SK-N-SH (cell line): ENCODE data around the gene SOX9. TPM values are rescaled to one million over a fixed set of nuclear protein-coding genes. Genes with fewer than 3 reads are reported as not detected.

Experiments used
- CTCF ChIA-PET: fragments of 300-600, 350-600 bp; formaldehyde crosslinking; extraction: SDS; loops from one replicate; lab custom pipeline; 2021; lab: Yijun Ruan, JAX
- POLR2A ChIA-PET: fragments of 350-600 bp; sonication (Branson Sonifier 250); formaldehyde crosslinking; extraction: SDS; loops from one replicate; lab custom pipeline; 2020; ENCODE audit warnings: antibody characterized with exemption, inconsistent platforms; lab: Yijun Ruan, JAX
- DNase-seq: peaks from one replicate; pipeline ENCODE4 v3.0.0; 2012
- H2AFZ ChIP-seq: fragments of 200-600 bp; sonication (generic); 2 replicates; pipeline ENCODE4 v1.8.1; 2016; ENCODE audit warnings: antibody characterized with exemption, mild to moderate bottlenecking, low read depth
- H3F3A ChIP-seq: fragments of 200-600 bp; sonication (generic); replicated peaks from 2 replicates; pipeline ENCODE3; 2016; ENCODE audit warnings: antibody characterized with exemption, mild to moderate bottlenecking; ENCODE audit not compliant: insufficient read depth
- H3K27ac ChIP-seq, 2 experiments: fragments of 200-500 bp in 1 of 2; fragments of 200-600 bp in 1 of 2; sonication (Bioruptor generic) in 1 of 2; sonication (generic), shearing (Covaris generic) in 1 of 2; 2 replicates each; pipeline versions ENCODE4 v1.5.1 to v1.6.1; 2014 to 2016; ENCODE audit warnings: low read depth in 2 of 2, inconsistent platforms in 1 of 2, low read length in 1 of 2, mild to moderate bottlenecking in 1 of 2, mixed read lengths in 1 of 2
- H3K27me3 ChIP-seq: fragments of 200-600 bp; sonication (generic), shearing (Covaris generic); 2 replicates; pipeline ENCODE4 v1.6.1; 2016; ENCODE audit warnings: mixed run types; ENCODE audit not compliant: insufficient read depth
- H3K36me3 ChIP-seq, 2 experiments: fragments of 200-500 bp in 1 of 2; fragments of 200-600 bp in 1 of 2; sonication (Bioruptor generic) in 1 of 2; sonication (generic) in 1 of 2; replicated peaks in 1 of 2; 2 replicates each; pipeline versions ENCODE3 to v1.5.1; 2014 to 2016; ENCODE audit warnings: low read length in 1 of 2, mild to moderate bottlenecking in 1 of 2; ENCODE audit not compliant: insufficient read depth in 2 of 2, control insufficient read depth in 1 of 2
- H3K4me1 ChIP-seq, 2 experiments: fragments of 200-500 bp in 1 of 2; fragments of 200-600 bp in 1 of 2; sonication (Bioruptor generic) in 1 of 2; sonication (generic), shearing (Covaris generic) in 1 of 2; 2 replicates each; pipeline versions ENCODE4 v1.5.1 to v1.6.1; 2014 to 2016; ENCODE audit warnings: low read depth in 1 of 2, low read length in 1 of 2, mixed run types in 1 of 2; ENCODE audit not compliant: insufficient read depth in 2 of 2, control insufficient read depth in 1 of 2
- H3K4me2 ChIP-seq: fragments of 200-600 bp; sonication (generic), shearing (Covaris generic); 2 replicates; pipeline ENCODE4 v1.6.1; 2017; ENCODE audit warnings: mixed run types
- H3K4me3 ChIP-seq, 2 experiments: fragments of 200-500 bp in 1 of 2; fragments of 200-600 bp in 1 of 2; sonication (Bioruptor generic) in 1 of 2; sonication (generic), shearing (Covaris generic) in 1 of 2; 2 replicates each; pipeline versions ENCODE4 v1.5.1 to v1.8.1; 2014 to 2016; ENCODE audit warnings: low read depth in 2 of 2, inconsistent platforms in 1 of 2, low read length in 1 of 2, mild to moderate bottlenecking in 1 of 2, mixed read lengths in 1 of 2, moderate library complexity in 1 of 2
- H3K79me2 ChIP-seq: fragments of 200-600 bp; sonication (generic); 2 replicates; pipeline ENCODE4 v1.8.1; 2017; ENCODE audit warnings: mild to moderate bottlenecking; ENCODE audit not compliant: insufficient read depth
- H3K9ac ChIP-seq: fragments of 200-600 bp; sonication (generic); 2 replicates; pipeline ENCODE4 v1.6.1; 2017; ENCODE audit warnings: mixed run types
- H3K9me2 ChIP-seq: fragments of 200-600 bp; sonication (generic); 2 replicates; pipeline ENCODE4 v1.6.1; 2017; ENCODE audit warnings: mixed run types
- H3K9me3 ChIP-seq: fragments of 200-600 bp; sonication (generic); 2 replicates; pipeline ENCODE4 v1.6.1; 2017; ENCODE audit warnings: mixed run types, mild to moderate bottlenecking, moderate library complexity
- H4K20me1 ChIP-seq: fragments of 200-600 bp; sonication (generic); 2 replicates; pipeline ENCODE4 v1.6.1; 2017; ENCODE audit warnings: mild to moderate bottlenecking, mixed run types; ENCODE audit not compliant: insufficient read depth
- CHD2 ChIP-seq: fragments of 150-350 bp; IDR thresholded peaks from 2 replicates; pipeline ENCODE4 v1.6.1; 2018; ENCODE audit warnings: low read length; ENCODE audit not compliant: partially characterized antibody
- EZH2phosphoT487 ChIP-seq: fragments of 200-600 bp; sonication (generic); IDR thresholded peaks from 2 replicates; pipeline ENCODE4 v1.6.1; 2017; ENCODE audit warnings: low read depth, mixed run types, mild to moderate bottlenecking, antibody characterized with exemption, moderate library complexity, borderline replicate concordance
- GABPA ChIP-seq: IDR thresholded peaks from 2 replicates; pipeline ENCODE4 v1.4.0; 2012; ENCODE audit warnings: low read depth, mild to moderate bottlenecking
- GATA2 ChIP-seq: sonication (generic); formaldehyde crosslinking; IDR thresholded peaks from 2 replicates; pipeline ENCODE4 v1.5.0; 2020; ENCODE audit warnings: mild to moderate bottlenecking, missing genetic modification reagents
- MEF2A ChIP-seq: IDR thresholded peaks from 2 replicates; pipeline ENCODE4 v1.4.0; 2012; ENCODE audit warnings: low read depth, borderline replicate concordance
- MXI1 ChIP-seq: IDR thresholded peaks from 2 replicates; pipeline ENCODE4 v1.6.1; 2012; ENCODE audit warnings: mild to moderate bottlenecking, low read depth, low read length, improper control_type of control experiment
- NFIC ChIP-seq: IDR thresholded peaks from 2 replicates; pipeline ENCODE4 v1.4.0; 2012; ENCODE audit warnings: borderline replicate concordance
- RAD21 ChIP-seq: IDR thresholded peaks from 2 replicates; pipeline ENCODE4 v1.6.1; 2012; ENCODE audit warnings: mild to moderate bottlenecking, low read length
- RXRA ChIP-seq: IDR thresholded peaks from 2 replicates; pipeline ENCODE4 v1.4.0; 2012; ENCODE audit warnings: low read depth, mild to moderate bottlenecking, borderline replicate concordance
- SIN3A ChIP-seq: IDR thresholded peaks from 2 replicates; pipeline ENCODE4 v1.6.1; 2012; ENCODE audit warnings: low read depth, mild to moderate bottlenecking, low read length, moderate library complexity, borderline replicate concordance
- SMC3 ChIP-seq: IDR thresholded peaks from 2 replicates; pipeline ENCODE4 v1.6.1; 2012; ENCODE audit warnings: low read depth, low read length, improper control_type of control experiment
- TAF1 ChIP-seq: IDR thresholded peaks from 2 replicates; pipeline ENCODE4 v1.6.1; 2012; ENCODE audit warnings: low read depth, mild to moderate bottlenecking, low read length, moderate library complexity, borderline replicate concordance
- TEAD4 ChIP-seq: IDR thresholded peaks from 2 replicates; pipeline ENCODE4 v1.4.0; 2012; ENCODE audit warnings: mild to moderate bottlenecking, borderline replicate concordance; ENCODE audit not compliant: insufficient read depth
- WGBS: methylation state at CpG from one replicate; pipeline ENCODE4 v1.1.6; 2017; ENCODE audit warnings: low lambda C conversion rate; 5-methylcytosine and 5-hydroxymethylcytosine counted together
- polyA plus RNA-seq, 3 experiments: library from polyadenylated mRNA; depleted of rRNA; stranded (reverse); fragments of >200 nt; gene quantifications; 2 replicates each; pipeline ENCODE4 v1.2.3, GENCODE V29; 2012
- TF ChIP-seq, protein P1 (sequence below): fragments of 150-350 bp; IDR thresholded peaks from 2 replicates; pipeline ENCODE4 v1.6.1; 2016; ENCODE audit warnings: mild to moderate bottlenecking, low read depth, low read length
- TF ChIP-seq, protein P2 (sequence below): fragments of 150-350 bp; IDR thresholded peaks from 2 replicates; pipeline ENCODE4 v1.6.1; 2017; ENCODE audit warnings: antibody characterized with exemption, low read length, low read depth, borderline replicate concordance
- TF ChIP-seq, protein P3 (sequence below): IDR thresholded peaks from 2 replicates; pipeline ENCODE4 v1.6.1; 2012; ENCODE audit warnings: mild to moderate bottlenecking, low read depth, low read length, moderate library complexity
- TF ChIP-seq, protein P4 (sequence below): IDR thresholded peaks from 2 replicates; pipeline ENCODE4 v1.4.0; 2012; ENCODE audit warnings: low read depth
- TF ChIP-seq, protein P5 (sequence below): fragments of 200-600 bp; sonication (generic); IDR thresholded peaks from 2 replicates; pipeline ENCODE4 v1.6.1; 2017; ENCODE audit warnings: antibody characterized with exemption, mild to moderate bottlenecking, moderate library complexity

Gene SOX9
- polyA plus RNA-seq, 1 of the 3 experiments (the other 2 are of a cell fraction) = 35.3 TPM

DNA sequence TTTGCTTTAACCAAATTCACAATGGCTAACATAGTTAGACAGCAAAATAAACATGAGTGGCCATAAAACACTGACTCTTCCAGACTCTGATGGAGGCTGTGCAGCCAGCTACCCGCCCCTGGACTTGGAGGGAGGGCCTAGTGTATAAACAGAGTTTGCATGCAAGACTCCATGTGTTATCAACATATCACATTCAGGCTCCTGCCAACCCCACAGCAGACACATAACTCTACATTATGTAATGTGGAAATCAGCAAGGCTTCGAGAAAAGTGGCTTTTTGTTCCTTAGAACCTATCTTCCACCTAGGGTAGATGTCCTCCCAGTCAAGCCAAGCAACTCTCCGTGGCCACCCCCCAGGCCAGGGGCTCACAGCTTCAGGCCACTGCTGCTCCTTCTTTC lies 19.3 kb upstream of the SOX9 start:
- 16% methylated on average over 3 of the region's 3 CpGs for WGBS
- no peaks in the 10 kb centered on the region for H3K4me1 ChIP-seq
- no peaks in the 10 kb centered on the region for H3K9me2 ChIP-seq
- POLR2A ChIA-PET = no interaction called here
- no peaks in the 10 kb centered on the region for H3F3A ChIP-seq
- no peaks in the 10 kb centered on the region for H3K79me2 ChIP-seq
- H3K36me3 ChIP-seq = no peaks in the 10 kb centered on the region
- no peak overlapping the region for H3K4me2 ChIP-seq
- H4K20me1 ChIP-seq = no peaks in the 10 kb centered on the region
- DNase-seq = no peak
- no peak overlapping the region for H2AFZ ChIP-seq
- TF ChIP-seq GABPA (no peak), CHD2 (no peak), RXRA (no peak), TAF1 (no peak), SMC3 (no peak), TEAD4 (no peak), GATA2 (CRISPR knock-in tag) (no peak), MXI1 (no peak), EZH2phosphoT487 (no peak), SIN3A (no peak), RAD21 (no peak), NFIC (no peak), MEF2A (no peak)
- TF ChIP-seq, protein P1, sequence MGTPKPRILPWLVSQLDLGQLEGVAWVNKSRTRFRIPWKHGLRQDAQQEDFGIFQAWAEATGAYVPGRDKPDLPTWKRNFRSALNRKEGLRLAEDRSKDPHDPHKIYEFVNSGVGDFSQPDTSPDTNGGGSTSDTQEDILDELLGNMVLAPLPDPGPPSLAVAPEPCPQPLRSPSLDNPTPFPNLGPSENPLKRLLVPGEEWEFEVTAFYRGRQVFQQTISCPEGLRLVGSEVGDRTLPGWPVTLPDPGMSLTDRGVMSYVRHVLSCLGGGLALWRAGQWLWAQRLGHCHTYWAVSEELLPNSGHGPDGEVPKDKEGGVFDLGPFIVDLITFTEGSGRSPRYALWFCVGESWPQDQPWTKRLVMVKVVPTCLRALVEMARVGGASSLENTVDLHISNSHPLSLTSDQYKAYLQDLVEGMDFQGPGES = no peak
- TF ChIP-seq, protein P2, sequence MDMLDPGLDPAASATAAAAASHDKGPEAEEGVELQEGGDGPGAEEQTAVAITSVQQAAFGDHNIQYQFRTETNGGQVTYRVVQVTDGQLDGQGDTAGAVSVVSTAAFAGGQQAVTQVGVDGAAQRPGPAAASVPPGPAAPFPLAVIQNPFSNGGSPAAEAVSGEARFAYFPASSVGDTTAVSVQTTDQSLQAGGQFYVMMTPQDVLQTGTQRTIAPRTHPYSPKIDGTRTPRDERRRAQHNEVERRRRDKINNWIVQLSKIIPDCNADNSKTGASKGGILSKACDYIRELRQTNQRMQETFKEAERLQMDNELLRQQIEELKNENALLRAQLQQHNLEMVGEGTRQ = no peak
- TF ChIP-seq, protein P3, sequence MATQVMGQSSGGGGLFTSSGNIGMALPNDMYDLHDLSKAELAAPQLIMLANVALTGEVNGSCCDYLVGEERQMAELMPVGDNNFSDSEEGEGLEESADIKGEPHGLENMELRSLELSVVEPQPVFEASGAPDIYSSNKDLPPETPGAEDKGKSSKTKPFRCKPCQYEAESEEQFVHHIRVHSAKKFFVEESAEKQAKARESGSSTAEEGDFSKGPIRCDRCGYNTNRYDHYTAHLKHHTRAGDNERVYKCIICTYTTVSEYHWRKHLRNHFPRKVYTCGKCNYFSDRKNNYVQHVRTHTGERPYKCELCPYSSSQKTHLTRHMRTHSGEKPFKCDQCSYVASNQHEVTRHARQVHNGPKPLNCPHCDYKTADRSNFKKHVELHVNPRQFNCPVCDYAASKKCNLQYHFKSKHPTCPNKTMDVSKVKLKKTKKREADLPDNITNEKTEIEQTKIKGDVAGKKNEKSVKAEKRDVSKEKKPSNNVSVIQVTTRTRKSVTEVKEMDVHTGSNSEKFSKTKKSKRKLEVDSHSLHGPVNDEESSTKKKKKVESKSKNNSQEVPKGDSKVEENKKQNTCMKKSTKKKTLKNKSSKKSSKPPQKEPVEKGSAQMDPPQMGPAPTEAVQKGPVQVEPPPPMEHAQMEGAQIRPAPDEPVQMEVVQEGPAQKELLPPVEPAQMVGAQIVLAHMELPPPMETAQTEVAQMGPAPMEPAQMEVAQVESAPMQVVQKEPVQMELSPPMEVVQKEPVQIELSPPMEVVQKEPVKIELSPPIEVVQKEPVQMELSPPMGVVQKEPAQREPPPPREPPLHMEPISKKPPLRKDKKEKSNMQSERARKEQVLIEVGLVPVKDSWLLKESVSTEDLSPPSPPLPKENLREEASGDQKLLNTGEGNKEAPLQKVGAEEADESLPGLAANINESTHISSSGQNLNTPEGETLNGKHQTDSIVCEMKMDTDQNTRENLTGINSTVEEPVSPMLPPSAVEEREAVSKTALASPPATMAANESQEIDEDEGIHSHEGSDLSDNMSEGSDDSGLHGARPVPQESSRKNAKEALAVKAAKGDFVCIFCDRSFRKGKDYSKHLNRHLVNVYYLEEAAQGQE = no peak
- TF ChIP-seq, protein P4, sequence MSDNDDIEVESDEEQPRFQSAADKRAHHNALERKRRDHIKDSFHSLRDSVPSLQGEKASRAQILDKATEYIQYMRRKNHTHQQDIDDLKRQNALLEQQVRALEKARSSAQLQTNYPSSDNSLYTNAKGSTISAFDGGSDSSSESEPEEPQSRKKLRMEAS = no peak
- TF ChIP-seq, protein P5, sequence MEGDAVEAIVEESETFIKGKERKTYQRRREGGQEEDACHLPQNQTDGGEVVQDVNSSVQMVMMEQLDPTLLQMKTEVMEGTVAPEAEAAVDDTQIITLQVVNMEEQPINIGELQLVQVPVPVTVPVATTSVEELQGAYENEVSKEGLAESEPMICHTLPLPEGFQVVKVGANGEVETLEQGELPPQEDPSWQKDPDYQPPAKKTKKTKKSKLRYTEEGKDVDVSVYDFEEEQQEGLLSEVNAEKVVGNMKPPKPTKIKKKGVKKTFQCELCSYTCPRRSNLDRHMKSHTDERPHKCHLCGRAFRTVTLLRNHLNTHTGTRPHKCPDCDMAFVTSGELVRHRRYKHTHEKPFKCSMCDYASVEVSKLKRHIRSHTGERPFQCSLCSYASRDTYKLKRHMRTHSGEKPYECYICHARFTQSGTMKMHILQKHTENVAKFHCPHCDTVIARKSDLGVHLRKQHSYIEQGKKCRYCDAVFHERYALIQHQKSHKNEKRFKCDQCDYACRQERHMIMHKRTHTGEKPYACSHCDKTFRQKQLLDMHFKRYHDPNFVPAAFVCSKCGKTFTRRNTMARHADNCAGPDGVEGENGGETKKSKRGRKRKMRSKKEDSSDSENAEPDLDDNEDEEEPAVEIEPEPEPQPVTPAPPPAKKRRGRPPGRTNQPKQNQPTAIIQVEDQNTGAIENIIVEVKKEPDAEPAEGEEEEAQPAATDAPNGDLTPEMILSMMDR = no peak
- H3K9me3 ChIP-seq = no peaks in the 10 kb centered on the region
- CTCF ChIA-PET = interaction anchor here (1.6 to 2.2 kb wide), 2 partner anchors 10 to 439 kb away, joined by 4 to 8 read pairs; no protein-coding TSS in a partner anchor
- H3K27me3 ChIP-seq = no peaks in the 10 kb centered on the region
- no peak overlapping the region for H3K4me3 ChIP-seq
- H3K27ac ChIP-seq = no peak overlapping the region
- H3K9ac ChIP-seq = no peak overlapping the region
